Mammary epithelial cell (primary cell): ENCODE measurements around the gene TTF2.

Experiments used
- EZH2 ChIP-seq: IDR thresholded peaks from 2 replicates; pipeline ENCODE4 v1.6.1; 2012; ENCODE audit warnings: low read length, inconsistent platforms, borderline replicate concordance
- TF ChIP-seq, protein P1 (sequence below), 2 donors: IDR thresholded peaks in 1 of 2; conservative IDR thresholded peaks in 1 of 2; 2 replicates each; pipeline ENCODE4 v1.5.1; 2011 to 2012; ENCODE audit warnings: inconsistent platforms in 2 of 2, low read length in 2 of 2, mild to moderate bottlenecking in 2 of 2, control low read depth in 1 of 2, low read depth in 1 of 2; ENCODE audit not compliant: insufficient read depth in 1 of 2; ENCODE audit errors: extremely low read depth in 1 of 2

DNA sequence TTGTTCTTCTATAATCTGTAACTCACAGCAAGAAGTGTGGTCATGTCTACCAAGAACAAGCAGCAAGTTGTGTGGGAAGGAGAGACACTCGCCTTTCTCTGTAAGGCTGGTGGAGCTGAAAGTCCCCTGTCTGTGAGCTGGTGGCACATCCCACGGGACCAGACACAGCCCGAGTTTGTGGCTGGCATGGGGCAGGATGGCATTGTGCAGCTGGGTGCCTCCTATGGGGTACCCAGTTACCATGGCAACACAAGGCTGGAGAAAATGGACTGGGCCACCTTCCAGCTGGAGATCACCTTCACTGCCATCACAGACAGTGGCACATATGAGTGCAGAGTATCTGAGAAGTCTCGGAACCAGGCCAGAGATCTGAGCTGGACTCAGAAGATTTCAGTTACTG lies 43.1 kb upstream of the TTF2 start:
- TF ChIP-seq, protein P1, sequence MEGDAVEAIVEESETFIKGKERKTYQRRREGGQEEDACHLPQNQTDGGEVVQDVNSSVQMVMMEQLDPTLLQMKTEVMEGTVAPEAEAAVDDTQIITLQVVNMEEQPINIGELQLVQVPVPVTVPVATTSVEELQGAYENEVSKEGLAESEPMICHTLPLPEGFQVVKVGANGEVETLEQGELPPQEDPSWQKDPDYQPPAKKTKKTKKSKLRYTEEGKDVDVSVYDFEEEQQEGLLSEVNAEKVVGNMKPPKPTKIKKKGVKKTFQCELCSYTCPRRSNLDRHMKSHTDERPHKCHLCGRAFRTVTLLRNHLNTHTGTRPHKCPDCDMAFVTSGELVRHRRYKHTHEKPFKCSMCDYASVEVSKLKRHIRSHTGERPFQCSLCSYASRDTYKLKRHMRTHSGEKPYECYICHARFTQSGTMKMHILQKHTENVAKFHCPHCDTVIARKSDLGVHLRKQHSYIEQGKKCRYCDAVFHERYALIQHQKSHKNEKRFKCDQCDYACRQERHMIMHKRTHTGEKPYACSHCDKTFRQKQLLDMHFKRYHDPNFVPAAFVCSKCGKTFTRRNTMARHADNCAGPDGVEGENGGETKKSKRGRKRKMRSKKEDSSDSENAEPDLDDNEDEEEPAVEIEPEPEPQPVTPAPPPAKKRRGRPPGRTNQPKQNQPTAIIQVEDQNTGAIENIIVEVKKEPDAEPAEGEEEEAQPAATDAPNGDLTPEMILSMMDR (conservative IDR thresholded peaks at IDR 0.05 in 1 of 2, IDR thresholded peaks at IDR 0.05 in 1 of 2; ENCODE audit: extremely low read depth in 1 of 2, insufficient read depth in 1 of 2, low read depth in 1 of 2, low read length in 2 of 2): no peak
- TF ChIP-seq EZH2: no peak
